ENCODE data around the gene DYSF.

The DYSF gene

DNA sequence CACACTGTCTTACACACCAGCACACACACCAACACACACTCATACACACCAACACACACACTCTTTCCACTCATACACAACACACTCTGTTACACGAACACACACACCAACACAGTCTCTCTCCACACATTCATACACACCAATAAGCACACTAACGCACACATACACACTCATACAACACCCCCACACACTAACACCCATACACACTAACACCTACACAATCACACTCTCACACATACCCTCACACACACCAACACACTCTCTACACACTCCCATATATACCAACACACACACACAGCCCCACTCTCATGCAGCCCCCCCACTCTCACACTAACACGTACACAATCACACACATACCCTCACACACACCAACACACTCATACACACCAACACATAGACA, 123.8 kb downstream of the DYSF start:
- TF ChIP-seq FOXM1 (IDR thresholded peaks at IDR 0.05; ENCODE audit: borderline replicate concordance, low read depth) (no peak), TCF12 (IDR thresholded peaks at IDR 0.05; ENCODE audit: low read depth) (no peak), RAD21 (IDR thresholded peaks at IDR 0.05; ENCODE audit: low read depth) (no peak), CEBPB (IDR thresholded peaks at IDR 0.05) (no peak), NFIC (IDR thresholded peaks at IDR 0.05) (no peak), EP300 (IDR thresholded peaks at IDR 0.05; ENCODE audit: borderline replicate concordance) (no peak), TAF1 (IDR thresholded peaks at IDR 0.05; ENCODE audit: low read depth) (no peak)
- TF ChIP-seq, protein P1, sequence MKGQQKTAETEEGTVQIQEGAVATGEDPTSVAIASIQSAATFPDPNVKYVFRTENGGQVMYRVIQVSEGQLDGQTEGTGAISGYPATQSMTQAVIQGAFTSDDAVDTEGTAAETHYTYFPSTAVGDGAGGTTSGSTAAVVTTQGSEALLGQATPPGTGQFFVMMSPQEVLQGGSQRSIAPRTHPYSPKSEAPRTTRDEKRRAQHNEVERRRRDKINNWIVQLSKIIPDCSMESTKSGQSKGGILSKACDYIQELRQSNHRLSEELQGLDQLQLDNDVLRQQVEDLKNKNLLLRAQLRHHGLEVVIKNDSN (IDR thresholded peaks at IDR 0.05): no peak
- TF ChIP-seq, protein P2, sequence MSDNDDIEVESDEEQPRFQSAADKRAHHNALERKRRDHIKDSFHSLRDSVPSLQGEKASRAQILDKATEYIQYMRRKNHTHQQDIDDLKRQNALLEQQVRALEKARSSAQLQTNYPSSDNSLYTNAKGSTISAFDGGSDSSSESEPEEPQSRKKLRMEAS (IDR thresholded peaks at IDR 0.05): no peak

DNA sequence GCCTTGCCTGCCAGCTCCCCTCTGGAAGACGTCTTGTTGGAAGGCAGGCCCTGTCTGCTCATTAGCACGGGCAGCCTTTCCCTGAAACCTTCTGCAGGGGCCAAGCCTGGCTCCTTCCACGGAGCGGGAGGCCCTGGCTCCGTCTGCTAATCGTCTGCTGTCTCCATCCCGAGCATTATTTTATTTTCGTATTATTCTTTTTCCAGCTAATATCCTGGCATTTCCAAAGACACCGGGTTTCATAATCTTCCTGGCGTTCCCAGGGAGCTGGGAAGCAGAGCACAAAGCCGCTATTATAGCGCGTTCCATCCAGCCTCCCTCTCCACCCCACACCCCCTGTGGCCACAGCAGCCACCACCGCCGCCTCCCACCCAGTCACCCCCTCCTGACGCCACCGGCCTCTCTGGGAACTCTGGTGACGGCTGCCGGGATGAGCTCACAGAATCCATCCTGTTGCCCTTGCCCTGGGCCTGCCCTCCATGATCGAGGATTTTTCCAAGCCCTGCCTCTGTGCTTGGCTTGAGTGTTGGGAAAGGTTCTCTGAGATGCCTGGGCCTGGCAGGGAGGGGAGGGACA, 125.5 kb downstream of the DYSF start:
- TF ChIP-seq NFIC (IDR thresholded peaks at IDR 0.05) (no peak), TCF12 (IDR thresholded peaks at IDR 0.05; ENCODE audit: low read depth) (no peak), EGR1 (IDR thresholded peaks at IDR 0.05) (no peak), TEAD4 (IDR thresholded peaks at IDR 0.05) (no peak), YY1 (IDR thresholded peaks at IDR 0.05; ENCODE audit: low read depth) (no peak)
- TF ChIP-seq, protein P2 (IDR thresholded peaks at IDR 0.05): no peak
- TF ChIP-seq, protein P3, sequence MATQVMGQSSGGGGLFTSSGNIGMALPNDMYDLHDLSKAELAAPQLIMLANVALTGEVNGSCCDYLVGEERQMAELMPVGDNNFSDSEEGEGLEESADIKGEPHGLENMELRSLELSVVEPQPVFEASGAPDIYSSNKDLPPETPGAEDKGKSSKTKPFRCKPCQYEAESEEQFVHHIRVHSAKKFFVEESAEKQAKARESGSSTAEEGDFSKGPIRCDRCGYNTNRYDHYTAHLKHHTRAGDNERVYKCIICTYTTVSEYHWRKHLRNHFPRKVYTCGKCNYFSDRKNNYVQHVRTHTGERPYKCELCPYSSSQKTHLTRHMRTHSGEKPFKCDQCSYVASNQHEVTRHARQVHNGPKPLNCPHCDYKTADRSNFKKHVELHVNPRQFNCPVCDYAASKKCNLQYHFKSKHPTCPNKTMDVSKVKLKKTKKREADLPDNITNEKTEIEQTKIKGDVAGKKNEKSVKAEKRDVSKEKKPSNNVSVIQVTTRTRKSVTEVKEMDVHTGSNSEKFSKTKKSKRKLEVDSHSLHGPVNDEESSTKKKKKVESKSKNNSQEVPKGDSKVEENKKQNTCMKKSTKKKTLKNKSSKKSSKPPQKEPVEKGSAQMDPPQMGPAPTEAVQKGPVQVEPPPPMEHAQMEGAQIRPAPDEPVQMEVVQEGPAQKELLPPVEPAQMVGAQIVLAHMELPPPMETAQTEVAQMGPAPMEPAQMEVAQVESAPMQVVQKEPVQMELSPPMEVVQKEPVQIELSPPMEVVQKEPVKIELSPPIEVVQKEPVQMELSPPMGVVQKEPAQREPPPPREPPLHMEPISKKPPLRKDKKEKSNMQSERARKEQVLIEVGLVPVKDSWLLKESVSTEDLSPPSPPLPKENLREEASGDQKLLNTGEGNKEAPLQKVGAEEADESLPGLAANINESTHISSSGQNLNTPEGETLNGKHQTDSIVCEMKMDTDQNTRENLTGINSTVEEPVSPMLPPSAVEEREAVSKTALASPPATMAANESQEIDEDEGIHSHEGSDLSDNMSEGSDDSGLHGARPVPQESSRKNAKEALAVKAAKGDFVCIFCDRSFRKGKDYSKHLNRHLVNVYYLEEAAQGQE (IDR thresholded peaks at IDR 0.05; ENCODE audit: low read depth): no peak

- TF ChIP-seq, protein P3 (IDR thresholded peaks at IDR 0.05; ENCODE audit: low read depth): no peak
- TF ChIP-seq FOXM1 (IDR thresholded peaks at IDR 0.05; ENCODE audit: borderline replicate concordance, low read depth): no peak
- no peak for TF ChIP-seq NFIC (IDR thresholded peaks at IDR 0.05)
- TF ChIP-seq, protein P1 (IDR thresholded peaks at IDR 0.05): no peak
- no peak for TF ChIP-seq ZBTB7A (IDR thresholded peaks at IDR 0.05; ENCODE audit: low read depth)
- TF ChIP-seq YY1 (IDR thresholded peaks at IDR 0.05; ENCODE audit: low read depth): no peak
Observed at GRCh38 chr2:71581026-71581425, 127.7 kb downstream of the DYSF start.

DNA sequence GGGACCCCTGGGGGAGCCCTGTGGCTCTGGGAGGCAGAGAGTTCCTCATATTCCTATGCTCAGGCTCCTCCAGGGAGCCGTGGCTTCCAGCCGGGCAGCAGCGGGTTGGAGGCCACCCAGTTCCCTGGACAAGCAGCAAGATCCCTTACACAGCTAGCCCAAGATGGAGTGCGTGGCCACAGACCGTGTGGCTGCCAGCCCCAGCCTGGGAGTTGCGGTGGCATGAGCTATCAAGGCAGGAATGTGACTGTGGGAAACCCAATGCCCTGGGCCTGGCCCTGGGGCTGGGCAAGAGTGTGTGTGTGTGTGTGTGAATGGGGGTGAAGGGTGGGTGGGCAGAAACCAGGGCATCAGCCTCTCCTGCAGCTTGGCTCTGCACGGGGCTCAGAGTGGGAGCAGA, 130.5 kb downstream of the DYSF start:
- TF ChIP-seq, protein P3 (IDR thresholded peaks at IDR 0.05; ENCODE audit: low read depth): no peak
- no peak for TF ChIP-seq RAD21 (IDR thresholded peaks at IDR 0.05; ENCODE audit: low read depth)
- no peak for TF ChIP-seq YY1 (IDR thresholded peaks at IDR 0.05; ENCODE audit: low read depth)
- TF ChIP-seq, protein P2 (IDR thresholded peaks at IDR 0.05): no peak
- TF ChIP-seq EGR1 (IDR thresholded peaks at IDR 0.05): no peak
- TF ChIP-seq EP300 (IDR thresholded peaks at IDR 0.05; ENCODE audit: borderline replicate concordance): no peak
- no peak for TF ChIP-seq TAF1 (IDR thresholded peaks at IDR 0.05; ENCODE audit: low read depth)
- TF ChIP-seq NFIC (IDR thresholded peaks at IDR 0.05): no peak
- no peak for TF ChIP-seq CEBPB (IDR thresholded peaks at IDR 0.05)
- TF ChIP-seq CREB1 (IDR thresholded peaks at IDR 0.05; ENCODE audit: low read depth): no peak
- no peak for TF ChIP-seq FOXM1 (IDR thresholded peaks at IDR 0.05; ENCODE audit: borderline replicate concordance, low read depth)
- TF ChIP-seq TEAD4 (IDR thresholded peaks at IDR 0.05): no peak
- TF ChIP-seq ZBTB7A (IDR thresholded peaks at IDR 0.05; ENCODE audit: low read depth): no peak
- TF ChIP-seq, protein P1 (IDR thresholded peaks at IDR 0.05): no peak
- no peak for TF ChIP-seq TCF12 (IDR thresholded peaks at IDR 0.05; ENCODE audit: low read depth)
